ENCODE measurements around the gene MAGI1.
A peak's percentile ranks its signal among the peaks of the same experiment; 100 is the strongest.

MAGI1 gene

GRCh38 chr3:65396078-65396477 is 642.6 kb downstream of the MAGI1 start:
- no peak for DNase-seq

- no peak for DNase-seq
Measured at GRCh38 chr3:65391068-65391467, 647.6 kb downstream of the MAGI1 start.

GRCh38 chr3:65385805-65386204 is 652.9 kb downstream of the MAGI1 start:
- DNase-seq = no peak

GRCh38 chr3:65381496-65382010 is 657.2 kb downstream of the MAGI1 start:
- DNase-seq = no peak

- DNase-seq = no peak
Measured at GRCh38 chr3:65379223-65379622, 659.5 kb downstream of the MAGI1 start.

GRCh38 chr3:65377637-65378036 is 661.1 kb downstream of the MAGI1 start:
- DNase-seq = no peak

GRCh38 chr3:65376426-65376825 is 662.3 kb downstream of the MAGI1 start:
- no peak for DNase-seq

GRCh38 chr3:65371053-65371452 is 667.7 kb downstream of the MAGI1 start:
- DNase-seq = no peak

- no peak for DNase-seq
Measured at GRCh38 chr3:65368866-65369265, 669.9 kb downstream of the MAGI1 start.

GRCh38 chr3:65362688-65363087 is 676.0 kb downstream of the MAGI1 start:
- DNase-seq = no peak

- DNase-seq = no peak
Measured at GRCh38 chr3:65361448-65361847, 677.3 kb downstream of the MAGI1 start.

GRCh38 chr3:65356331-65357248 is 682.1 kb downstream of the MAGI1 start:
- no peak for DNase-seq

GRCh38 chr3:65354880-65355279 is 683.8 kb downstream of the MAGI1 start:
- no peak for DNase-seq

- peak; percentile 46 for DNase-seq
Measured at GRCh38 chr3:65352951-65353350, 685.8 kb downstream of the MAGI1 start.

GRCh38 chr3:65351753-65352152 is 687.0 kb downstream of the MAGI1 start:
- no peak for DNase-seq

- DNase-seq = no peak
Measured at GRCh38 chr3:65350801-65351476, 687.8 kb downstream of the MAGI1 start.

GRCh38 chr3:65348398-65348995 is 690.2 kb downstream of the MAGI1 start:
- DNase-seq = peak; percentile 80

- no peak for DNase-seq
Measured at GRCh38 chr3:65347166-65347565, 691.6 kb downstream of the MAGI1 start.

- DNase-seq = no peak
Measured at GRCh38 chr3:65344846-65345245, 693.9 kb downstream of the MAGI1 start.

GRCh38 chr3:65344444-65344843 is 694.3 kb downstream of the MAGI1 start:
- no peak for DNase-seq

- DNase-seq = no peak
Measured at GRCh38 chr3:65343736-65344135, 695.0 kb downstream of the MAGI1 start.

GRCh38 chr3:65343026-65343425 is 695.7 kb downstream of the MAGI1 start:
- no peak for DNase-seq

GRCh38 chr3:65342084-65342683 is 696.5 kb downstream of the MAGI1 start:
- peak; percentile 26 for DNase-seq

Data from fibroblast of skin of back (primary cell).